WTC11 (cell line): ENCODE data around the gene GAL3ST3. TPM values are rescaled to one million over a fixed set of nuclear protein-coding genes. Genes with fewer than 3 reads are reported as not detected.
A peak's percentile ranks its signal among the peaks of the same experiment; 100 is the strongest.
"Not testable (repeated sequence)": the region's sequence is repeated elsewhere in the genome, so short reads cannot be mapped to it uniquely, and the experiment has no call there.

Source experiments
- ATAC-seq: fragments of 200-7000 bp; cut with Tn5 transposase; 2 replicates; pipeline ENCODE4 v1.10.0; 2021; ENCODE audit warnings: mild to moderate bottlenecking, moderate library complexity
- CTCF ChIA-PET: fragments of 300-600 bp; sonication (Branson Sonifier 250); formaldehyde crosslinking; loops from one replicate; lab custom pipeline; 2021; ENCODE audit warnings: antibody characterized with exemption; lab: Charles Lee
- POLR2A ChIA-PET: fragments of 350-600 bp; sonication (Branson Sonifier 250); formaldehyde crosslinking; loops from one replicate; lab custom pipeline; 2021; ENCODE audit warnings: antibody characterized with exemption; lab: Charles Lee
- DNase-seq: peaks from one replicate; pipeline ENCODE4 v3.0.0; 2021; ENCODE audit warnings: low spot score
- H3K27ac Mint-ChIP-seq: 2 replicates; pipeline ENCODE4 v1.8.0; 2021; ENCODE audit warnings: mixed read lengths
- H3K27me3 Mint-ChIP-seq: 2 replicates; pipeline ENCODE4 v1.8.0; 2021; ENCODE audit warnings: low read depth, mild to moderate bottlenecking, moderate library complexity, mixed read lengths
- H3K36me3 Mint-ChIP-seq: 2 replicates; pipeline ENCODE4 v1.8.0; 2021; ENCODE audit warnings: mixed read lengths
- H3K4me1 Mint-ChIP-seq: 2 replicates; pipeline ENCODE4 v1.8.0; 2022; ENCODE audit warnings: mixed read lengths
- H3K4me3 Mint-ChIP-seq: 2 replicates; pipeline ENCODE4 v1.8.0; 2021; ENCODE audit warnings: mild to moderate bottlenecking, moderate library complexity, mixed read lengths
- H3K9me3 Mint-ChIP-seq: 2 replicates; pipeline ENCODE4 v1.8.0; 2021; ENCODE audit warnings: mixed read lengths
- ATF1 ChIP-seq: sonication (generic); formaldehyde crosslinking; IDR thresholded peaks from 2 replicates; pipeline ENCODE4 v1.8.1; 2023; ENCODE audit warnings: mild to moderate bottlenecking, moderate library complexity, missing genetic modification reagents
- CREB1 ChIP-seq: sonication (generic); formaldehyde crosslinking; IDR thresholded peaks from 2 replicates; pipeline ENCODE4 v1.8.0; 2023; ENCODE audit warnings: mild to moderate bottlenecking, missing genetic modification reagents
- ELF4 ChIP-seq: sonication (generic); formaldehyde crosslinking; IDR thresholded peaks from 2 replicates; pipeline ENCODE4 v1.8.1; 2022; ENCODE audit warnings: low read depth, mild to moderate bottlenecking, moderate library complexity, missing genetic modification reagents
- EMX1 ChIP-seq: fragments of 250-450 bp; sonication (Bioruptor Pico); IDR thresholded peaks from 2 replicates; pipeline ENCODE4 v1.8.0; 2021; ENCODE audit warnings: mild to moderate bottlenecking
- FOXJ3 ChIP-seq: sonication (generic); formaldehyde crosslinking; IDR thresholded peaks from 2 replicates; pipeline ENCODE4 v1.9.0; 2021; ENCODE audit warnings: missing genetic modification reagents, mild to moderate bottlenecking, borderline replicate concordance
- HMGA2 ChIP-seq: fragments of 250-450 bp; sonication (Bioruptor Pico); IDR thresholded peaks from 2 replicates; pipeline ENCODE4 v1.4.0; 2021; ENCODE audit warnings: mild to moderate bottlenecking, moderate library complexity
- NFE2L1 ChIP-seq: sonication (generic); formaldehyde crosslinking; IDR thresholded peaks from 2 replicates; pipeline ENCODE4 v1.8.1; 2023; ENCODE audit warnings: missing genetic modification reagents
- SOX15 ChIP-seq: fragments of 250-450 bp; sonication (Bioruptor Pico); IDR thresholded peaks from 2 replicates; pipeline ENCODE4 v1.9.0; 2021; ENCODE audit warnings: mild to moderate bottlenecking
- TCF7 ChIP-seq: sonication (generic); formaldehyde crosslinking; IDR thresholded peaks from 2 replicates; pipeline ENCODE4 v1.8.0; 2022; ENCODE audit warnings: mild to moderate bottlenecking, low read depth, missing genetic modification reagents, moderate library complexity
- TEAD1 ChIP-seq: sonication (generic); formaldehyde crosslinking; IDR thresholded peaks from 2 replicates; pipeline ENCODE4 v1.8.0; 2022; ENCODE audit warnings: mild to moderate bottlenecking, missing genetic modification reagents
- TP53 ChIP-seq: sonication (generic); formaldehyde crosslinking; IDR thresholded peaks from 2 replicates; pipeline ENCODE4 v1.8.1; 2023; ENCODE audit warnings: mild to moderate bottlenecking, missing genetic modification reagents
- ZNF263 ChIP-seq: sonication (generic); formaldehyde crosslinking; IDR thresholded peaks from 2 replicates; pipeline ENCODE4 v1.8.1; 2022; ENCODE audit warnings: low read depth, mild to moderate bottlenecking, moderate library complexity, missing genetic modification reagents
- ZNF317 ChIP-seq: sonication (generic); formaldehyde crosslinking; IDR thresholded peaks from 2 replicates; pipeline ENCODE4 v1.8.1; 2023; ENCODE audit warnings: low read depth, mild to moderate bottlenecking, moderate library complexity, missing genetic modification reagents, borderline replicate concordance
- total RNA-seq: library from RNA; stranded (reverse); gene quantifications from 3 replicates; pipeline ENCODE4 v1.2.3, GENCODE V29; 2021
- TF ChIP-seq, protein P1 (sequence below): sonication (generic); formaldehyde crosslinking; IDR thresholded peaks from 2 replicates; pipeline ENCODE4 v1.8.0; 2022; ENCODE audit warnings: mild to moderate bottlenecking, missing genetic modification reagents
- TF ChIP-seq, protein P2 (sequence below): sonication (generic); formaldehyde crosslinking; IDR thresholded peaks from 2 replicates; pipeline ENCODE4 v1.8.1; 2023; ENCODE audit warnings: mild to moderate bottlenecking, moderate library complexity, missing genetic modification reagents
- TF ChIP-seq, protein P3 (sequence below): fragments of 200-600 bp; IDR thresholded peaks from 2 replicates; pipeline ENCODE4 v1.8.0; 2022; ENCODE audit warnings: antibody characterized with exemption

The GAL3ST3 gene
- total RNA-seq, 1 experiment from 2014 or later = 21.3 TPM

DNA sequence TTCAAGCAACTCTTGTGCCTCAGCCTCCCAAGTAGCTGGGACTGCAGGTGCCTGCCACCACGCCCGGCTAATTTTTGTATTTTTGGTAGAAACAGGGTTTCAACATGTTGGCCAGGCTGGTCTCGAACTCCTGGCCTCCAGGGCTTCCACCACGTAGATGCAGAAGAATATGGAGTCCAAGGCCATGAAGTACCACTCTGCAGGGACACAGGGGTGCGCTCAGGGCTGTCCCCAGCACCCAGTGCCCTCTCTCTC is 25.8 kb downstream of the GAL3ST3 start:
- DNase-seq, H3K27ac Mint-ChIP-seq, H3K4me3 Mint-ChIP-seq, H3K36me3 Mint-ChIP-seq, POLR2A ChIA-PET, H3K4me1 Mint-ChIP-seq, H3K9me3 Mint-ChIP-seq, ATAC-seq: not testable (repeated sequence)
- peaks cover 29% of the 10 kb centered on the region for H3K27me3 Mint-ChIP-seq
- CTCF ChIA-PET = interaction anchor here (0.7 to 2.3 kb wide), 25 partner anchors 10 to 416 kb away, joined by 3 to 48 read pairs (median 5); partner anchors contain the start of genes BANF1, CCDC85B, CST6 and EIF1AD
- TF ChIP-seq TCF7 (CRISPR knock-in tag) = 0 out of 2 replicates have a peak, but pooled peaks have one; percentile 54

DNA sequence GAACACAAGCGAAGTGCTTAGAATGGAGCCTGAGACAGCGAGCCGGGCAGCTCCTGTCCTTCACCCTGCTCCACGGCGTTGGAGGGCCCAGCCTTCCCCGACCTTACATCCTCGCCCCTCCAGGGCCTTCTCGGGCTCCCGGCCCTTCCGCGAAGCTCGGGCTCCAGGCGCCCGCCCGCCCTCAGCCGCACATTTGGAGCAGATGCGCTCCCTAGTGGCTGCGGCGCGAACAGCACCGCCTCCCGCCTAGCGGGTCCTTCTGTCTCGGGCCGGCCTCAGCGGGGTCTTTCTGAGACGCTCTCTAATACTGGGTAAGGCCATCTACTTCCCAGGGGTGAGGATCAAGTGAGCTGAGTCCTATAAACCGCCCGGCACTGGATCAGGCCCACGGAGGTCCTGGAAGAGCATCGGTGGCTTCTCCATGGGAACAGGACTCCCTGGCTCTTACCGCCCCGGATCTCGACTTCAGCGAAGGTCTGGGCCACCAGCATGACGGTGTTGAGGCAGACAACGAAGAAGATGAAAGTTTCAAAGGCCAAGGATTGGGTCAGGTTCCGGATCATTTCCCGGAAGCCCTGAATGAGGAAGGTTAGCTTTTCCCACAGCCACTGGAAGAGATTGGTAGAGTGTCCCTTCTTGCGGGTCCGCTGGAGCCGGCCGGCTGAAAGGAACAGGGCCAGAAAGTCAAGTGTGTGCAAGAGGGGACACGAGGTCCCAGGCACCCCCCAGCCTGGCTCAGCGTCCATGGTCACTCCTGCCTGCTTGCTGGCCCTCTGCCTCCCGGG is 26.4 kb downstream of the GAL3ST3 start:
- ChIA-PET CTCF (interaction anchor here (0.6 to 2.3 kb wide), 49 partner anchors 9 to 429 kb away, joined by 3 to 48 read pairs (median 4); partner anchors contain the start of genes BANF1, CCDC85B, CST6 and EIF1AD), POLR2A (no interaction called here)
- DNase-seq (peak; percentile 92), ATAC-seq (peak; percentile 96)
- Mint-ChIP-seq H3K36me3 (no peaks in the 10 kb centered on the region), H3K9me3 (no peaks in the 10 kb centered on the region), H3K27me3 (peaks cover 29% of the 10 kb centered on the region), H3K4me3 (peak overlapping the region; percentile 50), H3K4me1 (no peaks in the 10 kb centered on the region), H3K27ac (no peak overlapping the region; the same call in 1 of the 2 replicates)
- no peak for TF ChIP-seq TP53 (CRISPR knock-in tag)
- TF ChIP-seq, protein P1, sequence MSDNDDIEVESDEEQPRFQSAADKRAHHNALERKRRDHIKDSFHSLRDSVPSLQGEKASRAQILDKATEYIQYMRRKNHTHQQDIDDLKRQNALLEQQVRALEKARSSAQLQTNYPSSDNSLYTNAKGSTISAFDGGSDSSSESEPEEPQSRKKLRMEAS (CRISPR knock-in tag) = no peak
- TF ChIP-seq ZNF317 (CRISPR knock-in tag) = no peak
- TF ChIP-seq TEAD1 (CRISPR knock-in tag) = no peak
- TF ChIP-seq, protein P2, sequence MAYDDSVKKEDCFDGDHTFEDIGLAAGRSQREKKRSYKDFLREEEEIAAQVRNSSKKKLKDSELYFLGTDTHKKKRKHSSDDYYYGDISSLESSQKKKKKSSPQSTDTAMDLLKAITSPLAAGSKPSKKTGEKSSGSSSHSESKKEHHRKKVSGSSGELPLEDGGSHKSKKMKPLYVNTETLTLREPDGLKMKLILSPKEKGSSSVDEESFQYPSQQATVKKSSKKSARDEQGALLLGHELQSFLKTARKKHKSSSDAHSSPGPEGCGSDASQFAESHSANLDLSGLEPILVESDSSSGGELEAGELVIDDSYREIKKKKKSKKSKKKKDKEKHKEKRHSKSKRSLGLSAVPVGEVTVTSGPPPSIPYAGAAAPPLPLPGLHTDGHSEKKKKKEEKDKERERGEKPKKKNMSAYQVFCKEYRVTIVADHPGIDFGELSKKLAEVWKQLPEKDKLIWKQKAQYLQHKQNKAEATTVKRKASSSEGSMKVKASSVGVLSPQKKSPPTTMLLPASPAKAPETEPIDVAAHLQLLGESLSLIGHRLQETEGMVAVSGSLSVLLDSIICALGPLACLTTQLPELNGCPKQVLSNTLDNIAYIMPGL = peak; percentile 89
- no peak for TF ChIP-seq NFE2L1
- no peak for TF ChIP-seq SOX15 (CRISPR knock-in tag)
- no peak for TF ChIP-seq EMX1 (CRISPR knock-in tag)
- TF ChIP-seq ATF1 (CRISPR knock-in tag) = no peak
- TF ChIP-seq, protein P3, sequence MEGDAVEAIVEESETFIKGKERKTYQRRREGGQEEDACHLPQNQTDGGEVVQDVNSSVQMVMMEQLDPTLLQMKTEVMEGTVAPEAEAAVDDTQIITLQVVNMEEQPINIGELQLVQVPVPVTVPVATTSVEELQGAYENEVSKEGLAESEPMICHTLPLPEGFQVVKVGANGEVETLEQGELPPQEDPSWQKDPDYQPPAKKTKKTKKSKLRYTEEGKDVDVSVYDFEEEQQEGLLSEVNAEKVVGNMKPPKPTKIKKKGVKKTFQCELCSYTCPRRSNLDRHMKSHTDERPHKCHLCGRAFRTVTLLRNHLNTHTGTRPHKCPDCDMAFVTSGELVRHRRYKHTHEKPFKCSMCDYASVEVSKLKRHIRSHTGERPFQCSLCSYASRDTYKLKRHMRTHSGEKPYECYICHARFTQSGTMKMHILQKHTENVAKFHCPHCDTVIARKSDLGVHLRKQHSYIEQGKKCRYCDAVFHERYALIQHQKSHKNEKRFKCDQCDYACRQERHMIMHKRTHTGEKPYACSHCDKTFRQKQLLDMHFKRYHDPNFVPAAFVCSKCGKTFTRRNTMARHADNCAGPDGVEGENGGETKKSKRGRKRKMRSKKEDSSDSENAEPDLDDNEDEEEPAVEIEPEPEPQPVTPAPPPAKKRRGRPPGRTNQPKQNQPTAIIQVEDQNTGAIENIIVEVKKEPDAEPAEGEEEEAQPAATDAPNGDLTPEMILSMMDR = peak; percentile 95
- no peak for TF ChIP-seq CREB1 (CRISPR knock-in tag)
- no peak for TF ChIP-seq ZNF263 (CRISPR knock-in tag)
- no peak for TF ChIP-seq HMGA2
- no peak for TF ChIP-seq ELF4 (CRISPR knock-in tag)

DNA sequence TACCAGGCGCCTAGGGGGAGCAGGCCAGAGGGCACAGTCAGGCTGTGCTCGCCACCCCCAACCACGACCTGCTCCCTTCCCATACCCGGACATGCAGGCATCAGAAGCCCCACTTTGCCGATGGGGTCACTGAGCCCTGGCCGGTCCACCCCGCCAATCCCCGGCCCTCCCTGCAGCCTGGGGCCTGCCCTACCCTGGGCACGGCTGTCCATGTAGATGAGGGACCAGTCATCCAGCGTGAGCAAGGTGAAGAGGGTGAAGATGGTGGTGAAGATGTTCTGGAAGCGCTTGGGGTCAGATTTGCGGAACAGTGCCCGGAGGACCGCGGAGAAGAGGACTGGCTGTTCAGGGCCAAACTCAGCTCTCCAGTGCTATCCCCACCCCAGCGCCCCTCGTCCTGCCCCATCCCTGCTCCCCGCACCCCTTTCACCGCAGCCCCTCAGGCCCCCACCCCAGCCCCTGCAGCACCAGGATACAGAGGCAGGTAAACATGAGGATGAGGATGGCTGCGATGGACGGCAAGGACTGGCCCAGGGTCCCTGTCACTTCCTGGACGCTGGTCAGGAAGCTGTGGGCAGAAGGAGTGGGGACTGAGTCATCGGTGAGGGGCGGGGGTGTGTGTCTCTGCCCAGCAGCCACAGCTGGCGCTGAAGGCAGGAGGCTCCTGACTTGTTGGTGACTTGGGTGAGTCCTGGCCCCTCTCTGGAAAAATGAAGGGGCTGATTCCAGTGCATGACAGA is 28.2 kb downstream of the GAL3ST3 start:
- DNase-seq (no peak), ATAC-seq (no peak)
- H3K27me3 Mint-ChIP-seq = peaks cover 29% of the 10 kb centered on the region
- H3K4me3 Mint-ChIP-seq = no peak overlapping the region
- no peaks in the 10 kb centered on the region for H3K4me1 Mint-ChIP-seq
- H3K9me3 Mint-ChIP-seq = no peaks in the 10 kb centered on the region
- TF ChIP-seq HMGA2 (no peak), ZNF317 (CRISPR knock-in tag) (no peak), FOXJ3 (CRISPR knock-in tag) (no peak)
- TF ChIP-seq, all 79 proteins: peak for 0
- ChIA-PET POLR2A (no interaction called here), CTCF (no interaction called here)
- H3K36me3 Mint-ChIP-seq = no peaks in the 10 kb centered on the region
- H3K27ac Mint-ChIP-seq = no peak overlapping the region
